ENCODE data around the gene ADAMTS16.
A peak's percentile ranks its signal among the peaks of the same experiment; 100 is the strongest.

Gene ADAMTS16

DNA sequence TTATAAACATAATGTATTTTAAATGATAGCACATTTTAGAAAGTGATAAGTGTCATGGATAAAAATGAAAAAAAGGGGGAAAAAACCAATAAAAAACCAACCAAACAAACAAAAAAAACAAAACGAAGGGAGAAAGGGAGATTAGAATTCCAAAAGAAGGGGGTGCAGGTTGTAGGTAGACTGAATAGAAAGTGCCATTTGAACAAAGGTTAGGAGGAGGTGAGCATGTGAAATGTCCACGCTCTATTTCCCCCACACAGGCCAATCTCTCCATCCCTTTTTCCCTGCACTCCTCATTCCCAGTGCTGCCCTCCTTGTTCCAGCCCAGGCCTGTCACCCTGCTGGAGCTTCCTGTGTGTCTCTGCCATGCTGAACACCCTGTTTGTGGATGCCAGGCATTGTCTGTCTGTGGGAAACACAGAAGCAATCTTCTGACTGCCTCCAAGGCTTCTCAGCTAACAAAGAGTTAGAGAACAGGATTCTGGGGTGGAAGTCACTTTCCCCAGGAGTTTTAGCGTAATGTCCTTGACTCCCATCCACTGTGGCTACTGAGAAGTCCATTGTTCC lies 138.8 kb downstream of the ADAMTS16 start:
- DNase-seq (ENCODE audit: low spot score) (no peak), FAIRE-seq (no peak)

DNA sequence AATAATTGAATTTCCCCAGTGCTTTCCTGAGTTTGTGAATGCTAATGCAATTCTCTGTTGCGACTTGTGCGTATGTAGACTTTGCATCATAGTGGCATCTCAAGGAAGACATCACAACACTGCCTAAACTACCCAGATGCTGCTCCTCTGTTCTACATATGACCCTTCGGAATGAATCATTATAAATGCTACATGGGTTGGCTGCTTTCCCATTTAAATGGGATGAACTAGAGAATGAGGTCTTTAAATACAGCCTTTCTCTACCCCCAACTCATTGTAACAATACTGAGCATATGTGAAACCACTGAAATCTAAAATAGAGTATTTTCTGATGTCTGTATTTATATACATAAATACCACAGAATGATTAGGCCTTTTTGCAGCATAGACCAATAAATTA lies 145.8 kb downstream of the ADAMTS16 start:
- no peak for FAIRE-seq
- DNase-seq (ENCODE audit: low spot score), result no peak

DNA sequence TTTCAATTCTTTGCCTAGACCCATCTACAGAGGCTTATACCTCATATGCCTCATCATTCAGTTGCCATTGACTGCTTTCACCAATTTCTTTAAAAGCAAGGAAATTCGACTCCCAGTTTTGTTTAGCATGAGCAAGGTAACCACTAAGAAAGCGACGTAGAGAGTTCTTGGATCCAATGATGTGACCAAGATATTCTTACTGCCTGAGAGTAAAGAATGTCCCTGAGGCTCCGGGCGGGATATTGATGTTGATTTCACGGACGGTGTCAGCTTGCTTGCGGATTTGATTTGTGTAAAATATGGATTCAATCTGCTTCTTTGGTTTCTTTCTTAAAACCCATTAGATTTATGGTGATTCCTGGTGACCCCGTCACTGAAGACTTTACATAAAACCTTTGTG lies 147.3 kb downstream of the ADAMTS16 start:
- FAIRE-seq (no peak), DNase-seq (ENCODE audit: low spot score) (no peak)

DNA sequence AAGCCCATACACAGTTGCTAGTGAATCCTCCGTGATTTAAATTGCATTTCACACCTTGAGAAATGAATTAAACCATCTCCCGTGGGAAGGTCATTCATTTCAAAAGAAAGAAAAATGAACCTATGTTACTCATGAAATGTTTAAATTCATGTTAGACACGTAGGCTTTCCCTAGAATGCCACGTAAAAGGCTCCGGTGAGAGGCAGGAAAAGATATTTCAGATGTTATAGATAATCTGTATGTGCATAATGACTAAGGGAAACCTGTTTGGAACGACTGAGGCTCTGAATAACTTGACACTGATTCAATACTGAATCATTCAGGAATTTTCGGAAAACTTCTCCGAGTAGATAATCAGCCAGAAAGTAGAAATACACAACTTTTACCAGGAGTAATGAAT lies 148.1 kb downstream of the ADAMTS16 start:
- DNase-seq (ENCODE audit: low spot score), result peak; percentile 92
- peak; percentile 94 for FAIRE-seq

DNA sequence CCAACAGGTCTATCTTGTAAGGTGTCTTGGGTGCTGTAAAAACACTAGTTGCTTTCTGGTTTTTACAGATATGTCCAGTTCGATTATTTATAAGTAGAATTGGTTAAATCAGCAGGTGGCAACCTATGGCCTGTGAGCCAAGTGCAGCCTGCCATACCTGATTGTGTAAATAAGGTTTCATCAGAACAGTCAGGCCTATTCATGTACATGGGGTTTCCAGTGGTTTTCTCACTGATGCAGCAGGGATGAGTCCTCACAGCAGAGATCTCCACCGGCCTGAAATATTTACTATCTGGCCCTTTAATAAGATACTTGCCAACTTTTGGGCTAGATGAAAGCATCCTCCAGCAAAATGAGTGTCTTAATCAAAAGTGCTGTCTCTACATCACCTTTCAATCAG lies 149.4 kb downstream of the ADAMTS16 start:
- DNase-seq (ENCODE audit: low spot score) (peak; percentile 28), FAIRE-seq (no peak)

DNA sequence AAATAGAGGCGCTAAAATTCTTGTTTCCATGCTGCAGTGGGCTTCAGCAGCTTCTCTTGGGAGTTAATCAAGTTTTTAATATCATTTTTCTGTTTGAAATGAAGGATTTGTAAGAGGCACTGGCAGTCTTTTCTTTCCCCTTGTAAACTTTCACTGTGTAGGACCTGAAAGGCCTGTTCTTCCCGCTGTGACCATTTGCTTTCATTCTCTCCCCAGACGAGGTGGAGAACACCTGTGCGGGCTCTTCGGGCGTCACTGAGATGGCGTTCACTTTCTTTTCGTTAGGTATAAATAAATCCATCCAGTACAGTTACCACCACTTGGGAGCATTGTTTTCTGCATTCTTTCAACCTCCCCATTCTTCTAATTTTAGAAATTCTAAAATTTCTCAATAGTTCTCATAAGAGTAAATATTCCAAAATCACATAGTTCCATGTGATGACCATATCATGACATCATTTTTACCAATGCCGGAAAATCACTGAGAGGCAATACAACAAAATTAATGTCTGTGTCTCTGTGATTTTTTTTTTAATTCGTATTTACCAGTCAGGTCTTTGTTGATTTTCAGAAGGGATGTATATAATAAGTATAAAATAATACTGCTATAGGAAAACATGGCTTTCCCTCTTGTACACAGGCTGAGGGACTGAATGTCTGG lies 150.7 kb downstream of the ADAMTS16 start:
- no peak for DNase-seq (ENCODE audit: low spot score)
- no peak for FAIRE-seq

DNA sequence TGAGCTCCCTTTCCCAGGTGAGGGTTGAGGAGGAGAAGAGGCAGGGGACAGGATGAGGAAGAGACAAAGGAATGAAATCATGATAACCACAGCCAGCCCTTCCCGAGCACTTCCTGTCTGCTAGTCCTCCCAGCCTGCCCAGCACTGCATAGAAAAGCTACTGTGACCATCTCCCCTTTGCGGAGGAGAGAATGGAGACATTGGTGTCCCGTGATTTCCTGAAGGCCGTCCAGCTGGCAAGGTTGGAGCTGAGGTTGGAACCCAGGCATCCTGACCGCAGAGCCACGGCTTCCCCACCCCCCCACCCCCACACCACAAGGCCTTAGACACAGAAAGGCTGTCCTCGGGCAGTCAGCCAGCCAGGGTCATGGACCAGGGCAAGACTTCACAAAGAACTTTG lies 151.2 kb downstream of the ADAMTS16 start:
- peak; percentile 96 for DNase-seq (ENCODE audit: low spot score)
- peak; percentile 93 for FAIRE-seq

DNA sequence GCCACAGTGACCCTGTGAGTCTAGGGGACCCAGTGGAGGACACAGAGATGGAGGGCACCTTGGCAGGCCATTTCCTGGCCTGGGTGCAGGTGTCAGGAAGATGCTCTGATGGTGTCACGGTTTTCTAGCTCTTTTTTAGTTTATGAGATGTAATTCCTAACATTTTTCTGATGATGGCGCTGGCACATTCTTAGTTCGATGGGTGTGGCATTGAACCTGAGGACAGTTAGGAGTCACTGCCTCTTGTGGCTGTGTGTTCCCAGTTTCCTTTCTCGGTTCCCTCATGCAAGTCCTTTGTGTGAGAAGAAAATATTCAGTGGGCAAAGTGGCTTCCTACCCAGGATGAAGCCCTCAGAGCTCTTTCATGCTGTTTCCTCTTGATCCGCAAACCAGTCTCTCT lies 152.9 kb downstream of the ADAMTS16 start:
- FAIRE-seq (no peak), DNase-seq (ENCODE audit: low spot score) (no peak)

DNA sequence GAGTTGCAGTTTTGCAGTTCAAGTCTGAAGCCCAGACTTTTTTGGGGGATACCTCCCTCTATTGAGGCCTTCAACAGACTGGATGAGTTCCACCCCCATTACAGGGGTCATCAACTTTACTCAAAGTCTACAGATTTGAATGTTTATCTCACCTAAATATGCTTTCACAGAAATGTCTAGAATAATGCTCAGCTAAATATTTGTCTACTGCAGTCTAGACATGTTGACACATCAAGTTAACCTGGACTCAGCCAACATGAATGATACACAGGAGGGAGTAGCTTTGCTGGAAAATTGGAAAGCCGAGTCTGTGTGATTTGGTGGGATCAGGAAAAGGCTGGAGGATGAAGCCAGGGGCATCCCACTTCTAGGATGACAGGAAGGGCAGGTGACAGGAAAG lies 154.3 kb downstream of the ADAMTS16 start:
- DNase-seq (ENCODE audit: low spot score) (no peak), FAIRE-seq (no peak)

DNA sequence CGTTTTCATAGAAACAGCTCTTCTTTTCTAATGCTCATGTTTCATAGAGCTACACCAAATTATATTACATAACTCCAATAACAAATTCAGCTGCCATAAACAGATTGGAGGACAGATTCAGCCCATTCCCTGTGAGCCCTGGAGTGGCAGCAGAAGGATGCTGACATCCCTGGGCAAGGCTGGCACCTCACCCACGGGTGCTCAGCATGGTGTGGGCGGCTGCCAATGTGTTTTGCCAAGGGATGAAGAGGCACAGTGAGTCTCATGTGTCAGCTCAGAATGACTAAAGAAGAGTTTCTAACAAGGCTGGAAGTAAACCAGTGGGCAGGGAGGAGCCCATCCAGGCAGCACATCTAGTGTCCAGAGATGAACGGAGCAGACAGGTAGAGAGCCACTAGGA lies 155.2 kb downstream of the ADAMTS16 start:
- no peak for DNase-seq (ENCODE audit: low spot score)
- no peak for FAIRE-seq

DNA sequence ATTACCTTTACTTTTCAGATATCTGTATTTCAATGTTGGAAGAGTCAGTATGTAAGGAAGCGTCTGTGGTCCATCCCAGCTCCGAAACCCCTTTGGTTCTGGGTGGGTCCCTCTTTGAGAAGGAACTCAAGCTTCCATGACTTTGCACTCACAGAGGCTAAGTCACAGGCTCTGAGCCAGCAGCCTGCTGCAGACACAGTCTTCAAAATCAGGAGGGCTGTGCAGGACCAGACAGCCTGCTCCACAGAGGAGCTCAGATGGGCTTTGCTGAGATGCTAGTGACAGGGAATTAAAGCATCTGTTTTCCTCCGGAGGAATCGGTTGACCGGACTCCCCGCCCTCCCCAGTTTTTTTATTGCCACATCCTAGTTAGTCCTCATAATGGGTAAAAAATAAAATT lies 155.9 kb downstream of the ADAMTS16 start:
- FAIRE-seq (no peak), DNase-seq (ENCODE audit: low spot score) (no peak)

DNA sequence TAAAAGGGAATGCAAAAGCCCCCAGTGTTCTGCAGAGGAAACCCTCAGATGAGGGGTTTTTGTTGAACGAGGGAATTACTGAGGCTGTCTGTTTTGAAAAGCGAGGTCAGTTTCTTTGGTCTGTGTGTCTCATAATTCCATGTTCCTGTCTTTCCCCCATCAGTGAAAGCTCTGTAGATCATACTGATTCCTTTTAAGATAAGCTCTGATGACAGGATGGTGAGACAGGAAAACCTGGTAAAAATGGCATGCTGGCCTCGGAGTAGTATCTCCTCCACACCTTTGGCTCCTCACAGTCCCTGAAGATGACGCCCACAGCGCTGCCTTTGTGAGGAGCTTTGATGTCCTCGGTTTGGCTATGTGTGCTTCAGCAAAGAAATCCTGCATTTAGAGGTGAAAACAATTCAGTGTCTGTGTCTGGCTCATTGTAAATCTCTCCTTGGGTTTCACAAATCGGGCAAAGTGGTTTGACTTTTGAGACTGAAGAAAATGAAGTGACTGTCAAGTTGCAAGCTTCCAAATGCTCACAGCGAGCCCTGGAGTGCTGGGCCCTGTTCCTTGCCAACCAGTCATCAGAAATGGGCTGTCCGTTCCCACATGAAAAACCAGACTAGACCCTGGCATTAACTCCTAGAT lies 157.4 kb downstream of the ADAMTS16 start:
- no peak for DNase-seq (ENCODE audit: low spot score)
- no peak for FAIRE-seq

DNA sequence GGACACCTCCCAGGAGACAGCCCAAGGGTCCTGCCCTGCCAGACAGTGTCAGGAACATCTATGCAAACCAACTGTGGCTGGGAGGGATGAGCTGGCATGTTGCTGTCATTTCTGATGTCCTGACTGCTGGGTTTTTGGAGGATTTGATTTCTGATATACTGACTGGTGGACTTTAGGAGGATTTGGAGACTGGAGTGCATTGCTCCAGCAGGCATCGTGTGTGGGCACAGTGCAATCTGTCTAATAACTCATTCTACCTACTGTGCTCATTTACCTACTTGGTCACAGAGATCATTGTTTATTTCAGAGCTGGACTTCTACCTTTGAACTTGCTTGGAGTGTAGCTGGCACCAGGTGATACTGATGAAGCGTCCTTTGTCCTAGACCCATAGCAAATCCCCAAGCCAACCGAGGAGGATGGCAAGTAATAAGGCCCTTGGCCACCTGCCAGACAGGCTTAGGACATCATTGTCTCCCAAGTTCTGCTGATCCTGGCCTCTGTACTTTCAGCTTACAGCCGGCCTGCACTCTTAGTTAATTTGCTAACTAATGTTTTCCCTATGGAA lies 158.0 kb downstream of the ADAMTS16 start:
- FAIRE-seq (no peak), DNase-seq (ENCODE audit: low spot score) (no peak)

DNA sequence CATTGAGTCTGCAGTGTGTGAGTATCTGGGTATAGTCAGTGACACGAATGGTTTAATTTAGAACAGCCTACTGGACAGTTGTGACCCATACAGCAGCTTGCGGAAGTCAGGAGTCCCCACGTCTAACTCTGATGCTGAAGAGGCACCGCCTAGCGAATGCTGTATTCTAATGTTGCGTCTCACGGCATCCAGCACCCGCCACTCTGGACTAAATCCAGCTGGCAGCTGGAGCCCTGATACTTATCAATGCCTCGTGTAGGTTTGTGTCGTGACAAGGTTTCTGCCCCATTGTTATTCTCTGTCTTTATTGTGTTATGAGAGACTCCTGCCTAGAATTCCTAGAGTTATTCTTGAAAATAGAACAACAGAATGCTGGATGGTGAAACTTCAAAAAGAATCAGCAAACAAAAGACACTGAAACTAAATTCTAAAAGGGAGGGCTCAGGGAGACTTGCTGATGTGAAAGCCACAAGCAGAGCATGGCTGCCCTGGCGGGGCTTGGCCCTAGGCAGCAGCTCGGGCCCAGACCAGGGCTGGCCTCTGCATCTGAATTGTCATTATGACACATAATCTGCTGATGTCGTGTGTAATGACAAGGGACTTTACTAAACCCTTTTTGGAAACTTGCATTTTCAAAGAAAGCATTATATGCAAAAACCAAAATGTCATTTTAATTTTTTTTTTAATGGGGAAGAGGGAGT lies 158.9 kb downstream of the ADAMTS16 start:
- FAIRE-seq (no peak), DNase-seq (ENCODE audit: low spot score) (no peak)

DNA sequence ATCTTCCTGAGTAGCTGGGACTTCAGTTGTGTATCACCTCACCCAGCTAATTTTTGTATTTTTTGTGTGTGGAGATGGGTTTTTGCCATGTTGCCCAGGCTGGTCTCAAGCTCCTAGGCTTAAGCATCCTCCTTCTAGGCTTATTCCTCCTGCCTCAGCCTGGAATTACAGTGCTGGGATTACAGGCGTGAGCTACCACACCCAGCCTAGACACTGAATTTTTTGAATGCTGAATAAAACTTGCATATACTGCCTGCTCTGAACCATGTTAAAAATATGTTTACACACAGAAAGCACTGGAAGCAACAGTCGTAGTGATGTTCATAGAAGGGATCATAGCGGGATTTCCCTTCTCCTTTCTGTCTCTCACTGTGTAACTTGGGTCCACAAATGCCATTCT lies 161.0 kb downstream of the ADAMTS16 start:
- DNase-seq (ENCODE audit: low spot score), result no peak
- FAIRE-seq, result no peak

DNA sequence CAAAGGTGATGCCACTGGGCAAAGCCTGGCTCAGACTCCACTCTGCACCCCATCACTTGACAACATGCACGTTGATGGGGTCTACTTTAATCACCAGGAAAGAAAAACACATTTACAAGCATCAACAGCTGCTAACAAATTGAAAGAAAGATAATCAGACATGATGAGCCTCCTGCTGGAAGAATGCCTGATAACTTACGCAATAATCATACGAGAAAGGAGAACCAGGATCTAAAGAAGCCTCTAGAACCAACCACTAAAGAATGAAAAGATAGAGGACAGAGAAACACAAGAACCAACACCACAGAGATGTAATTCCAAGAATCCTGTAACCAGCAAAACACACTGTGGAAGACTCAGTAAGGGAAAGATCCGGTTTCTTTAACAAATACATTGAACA lies 162.1 kb downstream of the ADAMTS16 start:
- FAIRE-seq, result no peak

DNA sequence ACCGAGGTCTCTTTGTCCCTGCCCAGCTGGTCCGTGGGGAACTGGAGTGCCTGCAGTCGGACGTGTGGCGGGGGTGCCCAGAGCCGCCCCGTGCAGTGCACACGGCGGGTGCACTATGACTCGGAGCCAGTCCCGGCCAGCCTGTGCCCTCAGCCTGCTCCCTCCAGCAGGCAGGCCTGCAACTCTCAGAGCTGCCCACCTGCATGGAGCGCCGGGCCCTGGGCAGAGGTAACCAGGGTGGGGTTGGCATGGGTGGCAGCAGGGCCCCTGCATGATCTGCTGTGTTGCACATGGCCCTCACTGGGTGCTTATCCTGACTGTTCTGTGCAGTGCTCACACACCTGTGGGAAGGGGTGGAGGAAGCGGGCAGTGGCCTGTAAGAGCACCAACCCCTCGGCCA lies 163.1 kb downstream of the ADAMTS16 start:
- FAIRE-seq, result no peak
- no peak for DNase-seq (ENCODE audit: low spot score)

More for the DNA sequence above, 162.1 kb downstream of the ADAMTS16 start:
- no peak for DNase-seq (ENCODE audit: low spot score)

DNA sequence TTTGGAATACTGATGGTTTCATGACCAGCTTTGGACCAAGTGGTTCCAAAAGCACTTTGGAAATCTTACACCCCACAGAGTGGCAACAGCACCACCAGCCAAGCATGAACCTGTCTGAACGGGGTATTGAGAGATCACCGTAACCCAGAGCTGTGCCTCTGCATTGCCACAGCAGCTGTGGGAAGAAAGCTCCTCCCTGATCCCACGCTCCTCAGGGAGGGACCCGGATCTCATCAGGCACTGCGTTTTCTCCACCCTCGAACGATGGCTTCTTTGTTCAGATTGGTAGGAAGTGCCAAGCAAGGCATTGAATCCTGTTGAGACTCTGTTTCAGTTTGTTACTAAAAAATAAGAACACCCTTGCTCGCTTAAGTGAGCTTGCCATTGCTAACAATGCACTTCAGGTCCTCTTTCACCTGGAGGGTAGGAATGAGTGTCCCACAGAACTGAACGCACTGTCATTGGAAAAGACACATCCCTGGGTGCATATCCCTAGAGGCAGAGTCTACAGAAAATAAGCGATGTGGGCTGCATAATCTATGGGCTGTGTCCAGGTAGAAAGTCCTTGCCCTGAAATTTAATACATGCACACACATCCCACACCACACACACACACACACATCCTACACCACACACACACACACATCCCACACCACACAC lies 164.4 kb downstream of the ADAMTS16 start:
- FAIRE-seq (no peak), DNase-seq (ENCODE audit: low spot score) (no peak)

DNA sequence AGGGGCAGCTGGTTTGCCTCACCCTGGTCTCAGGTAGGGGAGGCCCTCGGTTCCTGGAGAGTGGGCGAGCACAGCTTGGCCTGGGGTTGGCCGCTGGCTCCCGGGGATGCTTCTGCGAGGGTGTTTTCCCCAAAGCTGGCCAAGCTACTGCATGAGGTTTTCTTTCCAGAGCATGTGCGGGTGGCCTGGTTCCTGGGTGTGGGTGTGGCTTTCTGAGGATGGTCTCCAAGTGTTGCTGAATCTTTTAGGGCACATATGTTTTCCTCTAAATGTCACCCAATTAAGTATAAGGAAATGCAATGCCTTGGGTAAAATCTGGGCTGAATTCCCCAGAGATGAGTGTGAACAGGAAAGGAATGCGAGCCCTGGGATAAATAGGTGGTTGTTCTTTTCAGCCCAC lies 166.6 kb downstream of the ADAMTS16 start:
- DNase-seq (ENCODE audit: low spot score) (no peak), FAIRE-seq (no peak)

DNA sequence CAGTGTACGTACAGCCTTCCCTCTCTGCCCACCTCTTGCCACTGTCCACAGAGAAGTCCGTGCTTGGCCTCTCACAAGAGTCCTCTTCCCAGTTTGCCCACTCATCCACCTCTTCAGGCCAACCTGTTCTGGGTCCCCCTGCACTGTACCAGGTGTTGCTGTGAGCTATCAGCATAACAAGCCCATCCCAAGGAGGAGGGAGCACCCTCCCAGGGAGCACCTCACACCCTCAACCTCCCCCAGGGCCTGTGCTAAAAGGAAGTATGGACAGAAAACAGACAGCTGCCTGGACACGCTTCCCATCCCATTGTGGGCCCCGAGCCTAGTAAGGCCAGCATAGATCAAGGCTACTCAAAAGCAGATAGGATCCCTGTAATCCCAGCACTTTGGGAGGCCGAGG lies 168.2 kb downstream of the ADAMTS16 start:
- no peak for FAIRE-seq
- DNase-seq (ENCODE audit: low spot score), result no peak

DNA sequence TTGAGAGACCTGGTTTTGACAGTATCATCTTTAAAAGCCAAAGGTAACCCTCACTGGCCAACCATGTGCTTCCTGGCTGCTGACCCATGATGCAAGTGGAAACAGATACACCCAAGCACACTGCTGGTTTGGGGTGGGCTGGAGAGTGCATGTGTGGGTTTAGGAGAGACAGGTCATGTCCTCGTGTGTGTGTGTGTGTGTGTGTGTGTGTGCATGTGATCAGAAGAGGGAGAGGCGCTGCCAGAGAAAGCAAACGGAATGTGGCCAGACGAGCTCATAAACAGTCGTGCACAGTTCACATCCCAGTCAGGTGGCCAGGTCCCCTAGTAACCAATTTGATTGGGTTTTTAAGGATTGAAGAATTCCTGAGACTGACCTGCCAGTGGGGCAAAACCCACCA lies 169.5 kb downstream of the ADAMTS16 start:
- DNase-seq (ENCODE audit: low spot score), result no peak

More for the DNA sequence above, 169.5 kb downstream of the ADAMTS16 start:
- FAIRE-seq, result no peak

All from RCC 7860 (cell line).